Measurements from ENCODE around the gene BRI3BP. TPM values are rescaled to one million over a fixed set of nuclear protein-coding genes. Genes with fewer than 3 reads are reported as not detected.

BRI3BP gene
- total RNA-seq (1 to 10 TPM; 7.4 to 7.8 TPM), polyA plus RNA-seq (1 to 10 TPM; 1.5 to 3.7 (median 2.3) TPM), total RNA-seq (12.3 to 43.9 (median 21.9) reads per million in 6 experiments)

- no peaks in the 10 kb centered on the region for H3K36me3 Mint-ChIP-seq
- POLR2A ChIA-PET, result interaction anchor here (0.7 to 3.1 kb wide), 5 partner anchors 19 to 80 kb away, joined by 3 to 13 read pairs (median 3); partner anchors contain the start of gene UBC
- peaks cover 16 to 47% (median 32%) of the 10 kb centered on the region in 4 donors for H3K4me1 Mint-ChIP-seq
Measured at GRCh38 chr12:124993626-124994436, at the start of gene BRI3BP. Gene BRI3BP (plus strand): TSS chr12:124993645. CDS start chr12:124993791, 146 bp downstream.

GRCh38 chr12:124946447-124946793 lies 47.0 kb upstream of the BRI3BP start:
- ATAC-seq (no peak), DNase-seq (no peak)
- H3K9me3 Mint-ChIP-seq, result no peaks in the 10 kb centered on the region
- no peaks in the 10 kb centered on the region for H3K27me3 Mint-ChIP-seq
- peaks cover 0 to 5% (median under 1%) of the 10 kb centered on the region in 4 donors for H3K4me1 Mint-ChIP-seq
- POLR2A ChIA-PET, result interaction anchor here (3.3 kb wide), 1 partner anchor 32 kb away, joined by 12 read pairs; the partner anchor contains the start of gene UBC
- H3K36me3 Mint-ChIP-seq, result peaks cover 3 to 54% (median 4%) of the 10 kb centered on the region in 3 donors
- H3K27ac Mint-ChIP-seq, result no peak overlapping the region
- no peak overlapping the region for H3K4me3 Mint-ChIP-seq

More at GRCh38 chr12:124993626-124994436, at the start of gene BRI3BP:
- DNase-seq (peak in 4 of 10 donors; percentile 6 to 70 (median 60)), ATAC-seq (peak; percentile 21 to 24)
- Mint-ChIP-seq H3K27ac (peak within 1 kb of the TSS; percentile 71 to 92 (median 78)), H3K27me3 (no peaks in the 10 kb centered on the region), H3K9me3 (no peaks in the 10 kb centered on the region), H3K4me3 (peak within 1 kb of the TSS; percentile 85 to 94 (median 92))

- Mint-ChIP-seq H3K4me1 (peaks cover 0 to 5% (median 0%) of the 10 kb centered on the region in 4 donors), H3K36me3 (peaks cover 3 to 58% (median 5%) of the 10 kb centered on the region in 3 donors), H3K9me3 (no peaks in the 10 kb centered on the region), H3K27ac (no peak overlapping the region), H3K4me3 (no peak overlapping the region), H3K27me3 (no peaks in the 10 kb centered on the region)
- ATAC-seq (no peak), DNase-seq (no peak)
- POLR2A ChIA-PET, result interaction anchor here (3.3 kb wide), 1 partner anchor 33 kb away, joined by 12 read pairs; the partner anchor contains the start of gene UBC
Measured at GRCh38 chr12:124947013-124947412, 46.4 kb upstream of the BRI3BP start.

- DNase-seq, result no peak
- Mint-ChIP-seq H3K36me3 (peaks cover 3 to 64% (median 6%) of the 10 kb centered on the region in 3 donors), H3K27me3 (no peaks in the 10 kb centered on the region), H3K27ac (no peak overlapping the region), H3K4me3 (no peak overlapping the region), H3K9me3 (no peaks in the 10 kb centered on the region), H3K4me1 (peaks cover 0 to 5% (median 0%) of the 10 kb centered on the region in 4 donors)
- POLR2A ChIA-PET, result no interaction called here
- ATAC-seq, result no peak
Measured at GRCh38 chr12:124947561-124948398, 45.7 kb upstream of the BRI3BP start.

GRCh38 chr12:124949066-124949465 lies 44.4 kb upstream of the BRI3BP start:
- ATAC-seq (no peak), DNase-seq (no peak)
- no peak overlapping the region for H3K27ac Mint-ChIP-seq
- H3K36me3 Mint-ChIP-seq, result peaks cover 3 to 68% (median 3%) of the 10 kb centered on the region in 3 donors
- POLR2A ChIA-PET, result no interaction called here
- no peak overlapping the region for H3K4me3 Mint-ChIP-seq
- H3K9me3 Mint-ChIP-seq, result no peaks in the 10 kb centered on the region
- H3K27me3 Mint-ChIP-seq, result no peaks in the 10 kb centered on the region
- peaks cover 0 to 3% (median 0%) of the 10 kb centered on the region in 4 donors for H3K4me1 Mint-ChIP-seq

GRCh38 chr12:124949779-124950728 lies 43.4 kb upstream of the BRI3BP start:
- Mint-ChIP-seq H3K27me3 (no peaks in the 10 kb centered on the region), H3K9me3 (no peaks in the 10 kb centered on the region), H3K36me3 (peaks cover 3 to 72% (median 3%) of the 10 kb centered on the region in 3 donors), H3K27ac (peak overlapping the region in 2 of 10 donors; percentile 1 to 31), H3K4me1 (peaks cover 0 to 3% (median 0%) of the 10 kb centered on the region in 4 donors), H3K4me3 (no peak overlapping the region)
- ATAC-seq (no peak), DNase-seq (no peak)
- POLR2A ChIA-PET, result no interaction called here

- Mint-ChIP-seq H3K27me3 (no peaks in the 10 kb centered on the region), H3K4me3 (no peak overlapping the region), H3K9me3 (no peaks in the 10 kb centered on the region), H3K4me1 (peaks cover 0 to 2% (median 0%) of the 10 kb centered on the region in 4 donors), H3K27ac (peak overlapping the region in 1 of 10 donors; percentile 33), H3K36me3 (peaks cover 3 to 73% (median 7%) of the 10 kb centered on the region in 3 donors)
- ATAC-seq (no peak), DNase-seq (no peak)
- POLR2A ChIA-PET, result interaction anchor here (0.6 kb wide), 1 partner anchor 11 kb away, joined by 3 read pairs; no protein-coding TSS in a partner anchor
Measured at GRCh38 chr12:124952295-124952694, 41.1 kb upstream of the BRI3BP start.

- no peaks in the 10 kb centered on the region for H3K9me3 Mint-ChIP-seq
- POLR2A ChIA-PET, result no interaction called here
- peaks cover 0 to 2% (median 0%) of the 10 kb centered on the region in 4 donors for H3K4me1 Mint-ChIP-seq
- ATAC-seq (no peak), DNase-seq (no peak)
- H3K4me3 Mint-ChIP-seq, result no peak overlapping the region
- H3K27me3 Mint-ChIP-seq, result no peaks in the 10 kb centered on the region
- peaks cover 3 to 74% (median 10%) of the 10 kb centered on the region in 3 donors for H3K36me3 Mint-ChIP-seq
- no peak overlapping the region for H3K27ac Mint-ChIP-seq
Measured at GRCh38 chr12:124952801-124953200, 40.6 kb upstream of the BRI3BP start.

GRCh38 chr12:124953689-124954405 lies 39.6 kb upstream of the BRI3BP start:
- no peak for ATAC-seq
- no peak overlapping the region for H3K4me3 Mint-ChIP-seq
- POLR2A ChIA-PET, result no interaction called here

GRCh38 chr12:124954771-124955170 lies 38.7 kb upstream of the BRI3BP start:
- H3K4me1 Mint-ChIP-seq, result peaks cover 0 to 2% (median 0%) of the 10 kb centered on the region in 4 donors
- POLR2A ChIA-PET, result no interaction called here
- H3K27me3 Mint-ChIP-seq, result no peaks in the 10 kb centered on the region
- no peak for DNase-seq
- no peak for ATAC-seq
- H3K36me3 Mint-ChIP-seq, result peaks cover 0 to 80% (median 15%) of the 10 kb centered on the region in 3 donors
- no peak overlapping the region for H3K27ac Mint-ChIP-seq
- H3K9me3 Mint-ChIP-seq, result no peaks in the 10 kb centered on the region
- H3K4me3 Mint-ChIP-seq, result no peak overlapping the region

More at GRCh38 chr12:124953689-124954405, 39.6 kb upstream of the BRI3BP start:
- H3K9me3 Mint-ChIP-seq, result no peaks in the 10 kb centered on the region
- DNase-seq, result no peak
- H3K27me3 Mint-ChIP-seq, result no peaks in the 10 kb centered on the region
- peaks cover 3 to 75% (median 14%) of the 10 kb centered on the region in 3 donors for H3K36me3 Mint-ChIP-seq
- H3K4me1 Mint-ChIP-seq, result peaks cover 0 to 2% (median 0%) of the 10 kb centered on the region in 4 donors
- H3K27ac Mint-ChIP-seq, result peak overlapping the region in 1 of 10 donors; percentile 22

- no peak for DNase-seq
- no peak for ATAC-seq
- no peak overlapping the region for H3K4me3 Mint-ChIP-seq
- no peak overlapping the region for H3K27ac Mint-ChIP-seq
- H3K36me3 Mint-ChIP-seq, result peaks cover 0 to 85% (median 22%) of the 10 kb centered on the region in 3 donors
- H3K4me1 Mint-ChIP-seq, result peaks cover 0 to 5% (median 1%) of the 10 kb centered on the region in 4 donors
- no peaks in the 10 kb centered on the region for H3K27me3 Mint-ChIP-seq
- H3K9me3 Mint-ChIP-seq, result no peaks in the 10 kb centered on the region
- POLR2A ChIA-PET, result interaction anchor here (1.0 kb wide), 1 partner anchor 46 kb away, joined by 3 read pairs; no protein-coding TSS in a partner anchor
Measured at GRCh38 chr12:124956571-124956970, 36.9 kb upstream of the BRI3BP start.
